Endodermal cell (in vitro differentiated cells): Measurements from ENCODE around the gene HAVCR2. TPM values are rescaled to one million over a fixed set of nuclear protein-coding genes. Genes with fewer than 3 reads are reported as not detected.

Experiments
- DNase-seq: peaks from one replicate; pipeline ENCODE4 v3.0.0-alpha.2; 2017
- H3K27ac ChIP-seq: 2 replicates; pipeline ENCODE4 v1.5.1; 2013; ENCODE audit warnings: mild to moderate bottlenecking, low read depth, low read length, moderate library complexity
- H3K27me3 ChIP-seq: 2 replicates; pipeline ENCODE4 v1.6.1; 2013; ENCODE audit warnings: mild to moderate bottlenecking, low read length, moderate library complexity; ENCODE audit not compliant: insufficient read depth, control insufficient read depth, poor library complexity, severe bottlenecking
- H3K36me3 ChIP-seq: 2 replicates; pipeline ENCODE4 v1.7.0; 2013; ENCODE audit warnings: mild to moderate bottlenecking, low read length, moderate library complexity; ENCODE audit not compliant: control insufficient read depth, insufficient read depth
- H3K4me1 ChIP-seq: one replicate; pipeline ENCODE4 v1.7.0; 2013; ENCODE audit warnings: low read length; ENCODE audit not compliant: control insufficient read depth, insufficient read depth
- H3K4me3 ChIP-seq: 2 replicates; pipeline ENCODE4 v1.5.1; 2013; ENCODE audit warnings: mild to moderate bottlenecking, low read length, moderate library complexity
- H3K9ac ChIP-seq: 2 replicates; pipeline ENCODE4 v1.6.1; 2013; ENCODE audit warnings: mild to moderate bottlenecking, low read length, moderate library complexity; ENCODE audit not compliant: poor library complexity, severe bottlenecking; ENCODE audit errors: extremely low read depth
- H3K9me3 ChIP-seq: 2 replicates; pipeline ENCODE4 v1.6.1; 2013; ENCODE audit warnings: mild to moderate bottlenecking, low read length, moderate library complexity; ENCODE audit not compliant: control insufficient read depth
- H3K27ac Mint-ChIP-seq: 2 replicates; pipeline ENCODE4 v1.8.0; 2020; ENCODE audit warnings: mixed read lengths
- H3K27me3 Mint-ChIP-seq: 2 replicates; pipeline ENCODE4 v1.8.0; 2021; ENCODE audit warnings: mild to moderate bottlenecking, mixed read lengths; ENCODE audit not compliant: insufficient read depth
- H3K36me3 Mint-ChIP-seq: 2 replicates; pipeline ENCODE4 v1.8.0; 2020; ENCODE audit warnings: low read depth, mixed read lengths
- H3K4me1 Mint-ChIP-seq: 2 replicates; pipeline ENCODE4 v1.8.0; 2020; ENCODE audit warnings: mixed read lengths
- H3K4me3 Mint-ChIP-seq: 2 replicates; pipeline ENCODE4 v1.8.0; 2020; ENCODE audit warnings: mild to moderate bottlenecking, moderate library complexity, mixed read lengths
- H3K9me3 Mint-ChIP-seq: 2 replicates; pipeline ENCODE4 v1.8.0; 2020; ENCODE audit warnings: mild to moderate bottlenecking, mixed read lengths
- CTCF ChIP-seq: fragments of 200-600 bp; sonication (generic); conservative IDR thresholded peaks from 2 replicates; pipeline ENCODE4 v1.5.0; 2021; ENCODE audit warnings: antibody characterized with exemption, mild to moderate bottlenecking
- WGBS, 2 experiments: methylation state at CpG; one replicate each; pipeline versions ENCODE4 v1.1.5 to v1.1.7; 2013; ENCODE audit warnings: missing lambda C conversion rate in 2 of 2, mixed read lengths in 1 of 2; ENCODE audit not compliant: insufficient coverage in 1 of 2, insufficient read length in 1 of 2; 5-methylcytosine and 5-hydroxymethylcytosine counted together
- total RNA-seq, 2 donors: library from RNA; stranded (reverse); fragmentation: NEBNext Ultra II Directional in 1 of 2; extraction: Animal tissue kit (Norgen Biotek cat#: 25700) in 1 of 2; gene quantifications; 2 replicates in 1 of 2; 3 replicates in 1 of 2; pipeline ENCODE4 v1.2.1, GENCODE V29; 2021

The HAVCR2 gene
- total RNA-seq, 2 donors from 2014 or later, result 0.33 to 0.35 TPM

GRCh38 chr5:157080286-157080685 is 28.6 kb downstream of the HAVCR2 start:
- Mint-ChIP-seq H3K27ac (no peak overlapping the region), H3K27me3 (no peaks in the 10 kb centered on the region), H3K4me3 (no peak overlapping the region), H3K9me3 (no peaks in the 10 kb centered on the region), H3K4me1 (no peaks in the 10 kb centered on the region), H3K36me3 (no peaks in the 10 kb centered on the region)
- Histone ChIP-seq H3K27ac (no peak overlapping the region), H3K4me3 (no peak overlapping the region), H3K4me1 (no peaks in the 10 kb centered on the region), H3K27me3 (no peaks in the 10 kb centered on the region), H3K36me3 (no peaks in the 10 kb centered on the region), H3K9me3 (no peaks in the 10 kb centered on the region), H3K9ac (no peak overlapping the region)
- WGBS, 2 experiments, result 94% methylated on average over 2 of the region's 2 CpGs; no CpG with 5 or more reads in 1 of the 2 experiments
- no peak for DNase-seq
- TF ChIP-seq CTCF, result no peak

- Histone ChIP-seq H3K9me3 (no peaks in the 10 kb centered on the region), H3K4me1 (no peaks in the 10 kb centered on the region), H3K27me3 (no peaks in the 10 kb centered on the region), H3K4me3 (no peak overlapping the region), H3K27ac (no peak overlapping the region), H3K9ac (no peak overlapping the region), H3K36me3 (no peaks in the 10 kb centered on the region)
- Mint-ChIP-seq H3K4me3 (no peak overlapping the region), H3K4me1 (no peaks in the 10 kb centered on the region), H3K36me3 (no peaks in the 10 kb centered on the region), H3K27ac (no peak overlapping the region), H3K27me3 (no peaks in the 10 kb centered on the region), H3K9me3 (no peaks in the 10 kb centered on the region)
- TF ChIP-seq CTCF, result no peak
- no peak for DNase-seq
- WGBS, 2 experiments, result 85 to 100% methylated on average over 2 to 4 of the region's 4 CpGs
Measured at GRCh38 chr5:157076558-157076957, 32.3 kb downstream of the HAVCR2 start.

GRCh38 chr5:157072508-157072907 is 36.3 kb downstream of the HAVCR2 start:
- Mint-ChIP-seq H3K27ac (no peak overlapping the region), H3K27me3 (no peaks in the 10 kb centered on the region), H3K9me3 (no peaks in the 10 kb centered on the region), H3K36me3 (no peaks in the 10 kb centered on the region), H3K4me1 (no peaks in the 10 kb centered on the region), H3K4me3 (no peak overlapping the region)
- H3K36me3 ChIP-seq, result no peaks in the 10 kb centered on the region
- no peak overlapping the region for H3K9ac ChIP-seq
- no peak for DNase-seq
- no peaks in the 10 kb centered on the region for H3K4me1 ChIP-seq
- no peak for TF ChIP-seq CTCF
- no peaks in the 10 kb centered on the region for H3K27me3 ChIP-seq
- H3K27ac ChIP-seq, result no peak overlapping the region
- WGBS, 2 experiments, result 80% methylated on average over 3 of the region's 3 CpGs; no CpG with 5 or more reads in 1 of the 2 experiments
- H3K9me3 ChIP-seq, result no peaks in the 10 kb centered on the region
- H3K4me3 ChIP-seq, result no peak overlapping the region
